Smooth muscle cell of the brain vasculature (primary cell): ENCODE data around the gene TMEM168.
"Not testable (repeated sequence)": the region's sequence is repeated elsewhere in the genome, so short reads cannot be mapped to it uniquely, and the experiment has no call there.

Experiments used
- DNase-seq: peaks from one replicate; pipeline ENCODE4 v3.0.0-alpha.2; 2012; ENCODE audit warnings: low read depth, low spot score

Gene TMEM168

GRCh38 chr7:112789817-112790585 lies at the start of gene TMEM168:
Gene TMEM168 (minus strand): TSS chr7:112790393. CDS start chr7:112784825, 5,568 bp downstream.
- peak; percentile 43 for DNase-seq

- DNase-seq: not testable (repeated sequence)
Observed at GRCh38 chr7:112835928-112836327, 45.7 kb upstream of the TMEM168 start.

GRCh38 chr7:112833082-112833481 lies 42.9 kb upstream of the TMEM168 start:
- DNase-seq: no peak

GRCh38 chr7:112830769-112831168 lies 40.6 kb upstream of the TMEM168 start:
- no peak for DNase-seq

GRCh38 chr7:112828696-112829095 lies 38.5 kb upstream of the TMEM168 start:
- no peak for DNase-seq

GRCh38 chr7:112821345-112821744 lies 31.2 kb upstream of the TMEM168 start:
- no peak for DNase-seq

GRCh38 chr7:112819536-112819935 lies 29.3 kb upstream of the TMEM168 start:
- DNase-seq: no peak

- no peak for DNase-seq
Observed at GRCh38 chr7:112806156-112806555, 16.0 kb upstream of the TMEM168 start.

- DNase-seq: no peak
Observed at GRCh38 chr7:112802406-112802805, 12.2 kb upstream of the TMEM168 start.

GRCh38 chr7:112800486-112800885 lies 10.3 kb upstream of the TMEM168 start:
- no peak for DNase-seq

- DNase-seq: no peak
Observed at GRCh38 chr7:112799448-112800120, 9.4 kb upstream of the TMEM168 start.

- DNase-seq: no peak
Observed at GRCh38 chr7:112798274-112799159, 8.3 kb upstream of the TMEM168 start.

- not testable (repeated sequence) for DNase-seq
Observed at GRCh38 chr7:112796552-112796951, 6.4 kb upstream of the TMEM168 start.

- no peak for DNase-seq
Observed at GRCh38 chr7:112792441-112792840, 2.2 kb upstream of the TMEM168 start.

GRCh38 chr7:112791465-112792168 lies 1.4 kb upstream of the TMEM168 start:
- no peak for DNase-seq

- DNase-seq: no peak
Observed at GRCh38 chr7:112790586-112791003, 402 bp upstream of the TMEM168 start.

- DNase-seq: no peak
Observed at GRCh38 chr7:112789453-112789816, 758 bp downstream of the TMEM168 start.

GRCh38 chr7:112788778-112789343 lies 1.3 kb downstream of the TMEM168 start:
- DNase-seq: no peak

GRCh38 chr7:112784603-112785002 lies 5.6 kb downstream of the TMEM168 start:
- no peak for DNase-seq

- DNase-seq: no peak
Observed at GRCh38 chr7:112782498-112782897, 7.7 kb downstream of the TMEM168 start.

GRCh38 chr7:112781558-112781957 lies 8.6 kb downstream of the TMEM168 start:
- DNase-seq: no peak
